Neuronal stem cell (in vitro differentiated cells): Measurements from ENCODE around the gene RIPOR3.
A peak's percentile ranks its signal among the peaks of the same experiment; 100 is the strongest.
"Not testable (repeated sequence)": the region's sequence is repeated elsewhere in the genome, so short reads cannot be mapped to it uniquely, and the experiment has no call there.

ENCODE experiments used
- DNase-seq: peaks from one replicate; pipeline ENCODE4 v3.0.0-alpha.2; 2013; ENCODE audit warnings: low spot score
- H2AFZ ChIP-seq: one replicate; pipeline ENCODE4 v1.6.1; 2013; ENCODE audit warnings: mild to moderate bottlenecking, low read length, inconsistent platforms
- H2AK5ac ChIP-seq: 2 replicates; pipeline ENCODE4 v1.6.1; 2013; ENCODE audit warnings: low read depth, mild to moderate bottlenecking, inconsistent platforms, low read length, moderate library complexity, mixed read lengths
- H2BK120ac ChIP-seq: 2 replicates; pipeline ENCODE4 v1.6.1; 2013; ENCODE audit warnings: low read depth, mild to moderate bottlenecking, inconsistent platforms, low read length, moderate library complexity, mixed read lengths
- H2BK12ac ChIP-seq: one replicate; pipeline ENCODE4 v1.6.1; 2013; ENCODE audit warnings: low read length, inconsistent platforms
- H2BK15ac ChIP-seq: 2 replicates; pipeline ENCODE4 v1.6.1; 2013; ENCODE audit warnings: mild to moderate bottlenecking, low read length, inconsistent platforms, mixed read lengths
- H2BK5ac ChIP-seq: one replicate; pipeline ENCODE4 v1.6.1; 2013; ENCODE audit warnings: inconsistent platforms, mild to moderate bottlenecking, low read length, moderate library complexity
- H3K14ac ChIP-seq: one replicate; pipeline ENCODE4 v1.6.1; 2013; ENCODE audit warnings: low read length, inconsistent platforms
- H3K18ac ChIP-seq: 2 replicates; pipeline ENCODE4 v1.6.1; 2013; ENCODE audit warnings: low read length, inconsistent platforms
- H3K23ac ChIP-seq: 2 replicates; pipeline ENCODE4 v1.6.1; 2013; ENCODE audit warnings: low read depth, mild to moderate bottlenecking, mixed read lengths, low read length, inconsistent platforms; ENCODE audit not compliant: poor library complexity
- H3K27ac ChIP-seq: replicated peaks from 3 replicates; pipeline ENCODE4 v1.5.1; 2013; ENCODE audit warnings: low read length, inconsistent platforms
- H3K27me3 ChIP-seq, 3 experiments: 2 replicates each; pipeline ENCODE4 v1.6.1; 2013; ENCODE audit warnings: low read length in 3 of 3, mild to moderate bottlenecking in 2 of 3, inconsistent platforms in 1 of 3, low read depth in 1 of 3, mixed read lengths in 1 of 3, moderate library complexity in 1 of 3; ENCODE audit not compliant: control insufficient read depth in 3 of 3, insufficient read depth in 3 of 3
- H3K36me3 ChIP-seq, 2 donors: replicated peaks in 1 of 2; 2 replicates each; pipeline ENCODE4 v1.6.1; 2013; ENCODE audit warnings: low read length in 2 of 2; ENCODE audit not compliant: control insufficient read depth in 2 of 2, insufficient read depth in 2 of 2
- H3K4ac ChIP-seq: 2 replicates; pipeline ENCODE4 v1.6.1; 2013; ENCODE audit warnings: inconsistent platforms, mild to moderate bottlenecking, low read length, moderate library complexity
- H3K4me1 ChIP-seq, 2 donors: 1 replicate in 1 of 2; 2 replicates in 1 of 2; pipeline ENCODE4 v1.6.1; 2013; ENCODE audit warnings: low read length in 2 of 2, low read depth in 1 of 2; ENCODE audit not compliant: control insufficient read depth in 2 of 2, insufficient read depth in 1 of 2
- H3K4me2 ChIP-seq: one replicate; pipeline ENCODE4 v1.6.1; 2013; ENCODE audit warnings: mild to moderate bottlenecking, low read length, inconsistent platforms; ENCODE audit not compliant: insufficient read depth, poor library complexity, severe bottlenecking
- H3K4me3 ChIP-seq, 2 donors: 2 replicates each; pipeline ENCODE4 v1.5.1; 2013; ENCODE audit warnings: low read length in 2 of 2, mild to moderate bottlenecking in 2 of 2, inconsistent platforms in 1 of 2, moderate library complexity in 1 of 2
- H3K79me1 ChIP-seq: one replicate; pipeline ENCODE4 v1.6.1; 2013; ENCODE audit warnings: low read depth, mild to moderate bottlenecking, inconsistent platforms, low read length, moderate library complexity
- H3K9ac ChIP-seq: one replicate; pipeline ENCODE4 v1.6.1; 2013; ENCODE audit warnings: mild to moderate bottlenecking, low read depth, low read length, inconsistent platforms; ENCODE audit not compliant: poor library complexity
- H3K9me3 ChIP-seq, 2 donors: replicated peaks in 1 of 2; 2 replicates each; pipeline versions ENCODE3 to v1.6.1; 2013; ENCODE audit warnings: low read length in 2 of 2, mild to moderate bottlenecking in 2 of 2, inconsistent platforms in 1 of 2, low read depth in 1 of 2, mixed read lengths in 1 of 2, moderate library complexity in 1 of 2; ENCODE audit not compliant: control insufficient read depth in 2 of 2, insufficient read depth in 1 of 2
- H4K8ac ChIP-seq: one replicate; pipeline ENCODE4 v1.6.1; 2013; ENCODE audit warnings: low read depth, mild to moderate bottlenecking, inconsistent platforms, low read length, moderate library complexity
- H4K91ac ChIP-seq: one replicate; pipeline ENCODE4 v1.6.1; 2013; ENCODE audit warnings: low read length, low read depth, mild to moderate bottlenecking, inconsistent platforms; ENCODE audit not compliant: poor library complexity
- WGBS, 2 donors: extraction: QIAGEN DNeasy Blood & Tissue Kit; methylation state at CpG; one replicate each; pipeline ENCODE4 v1.1.7; 2013; ENCODE audit warnings: missing lambda C conversion rate in 2 of 2, mixed read lengths in 1 of 2; ENCODE audit not compliant: insufficient read length in 2 of 2, insufficient replicate concordance in 1 of 2; ENCODE audit errors: extremely low coverage in 2 of 2; 5-methylcytosine and 5-hydroxymethylcytosine counted together

Gene RIPOR3

DNA sequence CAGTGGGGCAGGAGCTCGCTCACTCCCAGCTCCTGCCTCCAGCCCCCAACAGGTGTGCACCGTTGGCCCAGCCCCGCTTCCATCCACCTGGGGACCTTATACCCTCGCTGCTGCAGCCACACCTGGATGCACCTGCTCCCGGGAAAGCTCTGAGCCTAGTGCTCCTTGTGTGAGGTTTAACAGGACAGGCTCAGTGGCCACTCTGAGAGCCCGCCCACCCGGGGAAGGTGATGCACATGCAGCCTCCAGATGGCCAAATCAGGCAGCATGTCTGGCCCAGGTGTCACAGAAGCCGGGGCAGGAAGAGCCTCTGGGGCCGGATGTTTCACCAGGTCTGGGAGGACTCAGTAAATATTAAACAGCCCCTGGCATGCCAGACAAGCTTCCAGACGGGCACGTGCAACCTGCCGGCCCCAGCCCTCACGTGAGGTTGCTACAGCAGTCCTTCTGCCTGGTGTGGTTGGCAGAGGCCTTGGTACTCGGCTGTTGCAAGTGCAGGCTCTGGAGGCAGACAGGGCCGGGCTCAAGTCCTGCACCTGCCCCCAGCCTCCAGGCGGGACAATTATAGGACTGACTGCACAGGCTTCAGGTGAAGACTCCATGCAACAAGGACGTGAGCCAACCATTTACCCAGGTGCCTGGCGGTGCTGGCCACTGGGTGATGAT lies 66.9 kb downstream of the RIPOR3 start:
- peak overlapping the region; percentile 24 for H2BK15ac ChIP-seq

DNA sequence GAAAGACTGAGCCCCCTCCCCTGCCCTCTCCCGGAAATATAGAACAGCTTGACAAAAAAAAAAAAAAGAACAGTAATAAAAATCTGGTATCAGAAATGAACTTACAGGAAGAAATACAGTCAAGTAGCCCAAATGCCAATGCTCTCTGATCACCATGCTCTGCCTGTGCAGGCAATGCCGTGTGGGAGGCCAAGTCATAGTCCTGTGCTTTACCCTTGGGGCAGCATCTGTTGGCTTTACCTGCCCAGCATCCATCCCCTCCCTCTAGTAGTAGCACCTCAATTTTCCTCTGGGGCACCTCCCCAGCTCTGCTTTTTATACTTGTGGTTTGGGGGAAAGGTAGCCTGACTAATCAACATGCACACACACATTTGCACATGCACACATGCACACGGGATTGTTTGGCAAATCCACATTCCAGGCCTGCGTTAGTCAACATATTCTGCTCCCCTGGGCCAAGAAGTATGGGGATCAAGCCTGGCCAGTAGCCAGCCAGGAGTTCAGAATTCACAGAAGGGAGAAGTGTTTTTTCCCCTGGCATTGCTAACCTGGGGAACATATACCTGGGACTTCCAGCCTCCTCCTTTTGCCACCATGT lies 70.2 kb downstream of the RIPOR3 start:
- Histone ChIP-seq H3K9me3 (peaks cover 5 to 10% of the 10 kb centered on the region in 2 donors), H3K79me1 (no peaks in the 10 kb centered on the region), H2BK120ac (no peak overlapping the region), H3K4me1 (peaks cover 0 to 2% of the 10 kb centered on the region in 2 donors), H4K91ac (no peak overlapping the region), H3K36me3 (no peaks in the 10 kb centered on the region), H3K4me3 (no peak overlapping the region), H2BK5ac (no peak overlapping the region), H3K18ac (no peak overlapping the region), H2BK15ac (no peak overlapping the region), H2AFZ (no peak overlapping the region), H3K27me3 (peaks cover 0 to 7% (median 0%) of the 10 kb centered on the region in 3 experiments), H3K9ac (no peak overlapping the region), H3K4me2 (no peak overlapping the region), H2BK12ac (no peak overlapping the region), H3K27ac (no peak overlapping the region), H3K4ac (no peak overlapping the region), H3K14ac (no peak overlapping the region), H3K23ac (no peak overlapping the region), H4K8ac (no peak overlapping the region), H2AK5ac (no peak overlapping the region)
- DNase-seq, result no peak
- no CpG with 5 or more reads among the region's 4 CpGs for WGBS, 2 donors

More for the DNA sequence above, 66.9 kb downstream of the RIPOR3 start:
- Histone ChIP-seq H3K79me1 (peaks cover 1% of the 10 kb centered on the region), H2BK12ac (peak overlapping the region; percentile 18), H2AK5ac (peak overlapping the region; percentile 88), H3K36me3 (no peaks in the 10 kb centered on the region), H3K27me3 (peaks cover 0 to 7% (median 0%) of the 10 kb centered on the region in 3 experiments), H3K4me1 (peaks cover 8 to 9% of the 10 kb centered on the region in 2 donors), H3K9me3 (peaks cover 5 to 10% of the 10 kb centered on the region in 2 donors), H4K8ac (peak overlapping the region; percentile 23), H3K9ac (no peak overlapping the region), H4K91ac (no peak overlapping the region), H3K27ac (no peak overlapping the region), H2BK120ac (no peak overlapping the region), H3K4me3 (no peak overlapping the region), H2BK5ac (peak overlapping the region; percentile 39), H2AFZ (no peak overlapping the region), H3K4ac (no peak overlapping the region), H3K23ac (no peak overlapping the region), H3K18ac (peak overlapping the region; percentile 48), H3K4me2 (no peak overlapping the region), H3K14ac (peak overlapping the region; percentile 89)
- no peak for DNase-seq
- no CpG with 5 or more reads among the region's 18 CpGs for WGBS, 2 donors

DNA sequence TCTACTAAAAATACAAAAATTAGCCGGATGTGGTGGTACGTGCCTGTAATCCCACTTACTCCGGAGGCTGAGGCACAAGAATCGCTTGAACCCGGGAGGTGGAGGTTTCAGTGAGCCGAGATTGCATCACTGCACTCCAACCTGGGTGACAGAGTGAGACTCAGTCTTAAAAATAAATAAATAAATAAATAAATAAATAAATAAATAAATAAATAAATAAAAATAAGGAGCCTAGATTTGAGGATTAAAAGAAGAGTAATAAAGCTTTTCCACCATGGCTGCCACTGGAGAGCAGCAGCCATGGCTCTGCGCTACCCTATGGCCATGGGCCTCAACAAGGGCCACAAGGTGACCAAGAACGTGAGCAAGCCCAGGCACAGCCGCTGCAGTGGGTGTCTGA lies 70.9 kb downstream of the RIPOR3 start:
- H4K8ac ChIP-seq, H3K4me1 ChIP-seq, H3K79me1 ChIP-seq, H3K14ac ChIP-seq, H3K36me3 ChIP-seq, H3K9ac ChIP-seq, H4K91ac ChIP-seq, DNase-seq, H2BK5ac ChIP-seq, H2AK5ac ChIP-seq, H2BK15ac ChIP-seq, H2BK120ac ChIP-seq, H2BK12ac ChIP-seq, H3K4ac ChIP-seq, H2AFZ ChIP-seq, H3K27ac ChIP-seq, H3K4me2 ChIP-seq, H3K27me3 ChIP-seq, H3K18ac ChIP-seq: not testable (repeated sequence)
- H3K4me3 ChIP-seq, result peak overlapping the region in 1 of 2 donors; percentile 35
- no CpG with 5 or more reads among the region's 9 CpGs for WGBS, 2 donors
- H3K9me3 ChIP-seq, result peaks cover 5 to 10% of the 10 kb centered on the region in 2 donors
- peak overlapping the region; percentile 27 for H3K23ac ChIP-seq

DNA sequence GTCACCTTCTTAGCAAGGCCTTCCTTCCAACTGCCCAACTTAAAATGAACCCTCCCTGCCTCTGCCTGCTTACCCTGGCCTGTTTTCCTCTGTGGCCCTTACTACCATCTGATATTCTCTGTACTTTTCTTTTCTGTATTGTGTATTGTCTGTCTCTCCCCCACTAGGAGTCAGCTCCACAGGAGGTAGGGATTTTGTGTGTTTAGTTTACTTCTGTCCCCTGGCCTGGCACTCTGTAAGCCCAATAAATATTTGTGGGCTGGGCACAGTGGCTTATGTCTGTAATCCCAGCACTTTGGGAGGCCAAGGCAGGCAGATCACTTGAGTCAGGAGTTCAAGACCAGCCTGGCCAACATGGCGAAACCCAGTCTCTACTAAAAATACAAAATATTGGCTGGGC lies 72.8 kb downstream of the RIPOR3 start:
- no peak overlapping the region for H3K18ac ChIP-seq
- H3K36me3 ChIP-seq, result peaks cover 0 to under 1% of the 10 kb centered on the region in 2 donors
- H3K27me3 ChIP-seq, result no peaks in the 10 kb centered on the region
- no peak overlapping the region for H2BK15ac ChIP-seq
- H3K4me2 ChIP-seq, result no peak overlapping the region
- peaks cover 5 to 12% of the 10 kb centered on the region in 2 donors for H3K9me3 ChIP-seq
- H2AFZ ChIP-seq, result no peak overlapping the region
- no peaks in the 10 kb centered on the region for H3K79me1 ChIP-seq
- no peak overlapping the region for H2BK120ac ChIP-seq
- no CpG with 5 or more reads among the region's 1 CpG for WGBS, 2 donors
- no peak overlapping the region for H3K4me3 ChIP-seq
- H4K91ac ChIP-seq, result no peak overlapping the region
- H3K9ac ChIP-seq, result no peak overlapping the region
- H2AK5ac ChIP-seq, result no peak overlapping the region
- no peak overlapping the region for H2BK12ac ChIP-seq
- H3K14ac ChIP-seq, result no peak overlapping the region
- H3K4me1 ChIP-seq, result peaks cover 0 to 2% of the 10 kb centered on the region in 2 donors
- no peak overlapping the region for H3K4ac ChIP-seq
- H3K23ac ChIP-seq, result no peak overlapping the region
- no peak for DNase-seq
- H4K8ac ChIP-seq, result no peak overlapping the region
- no peak overlapping the region for H3K27ac ChIP-seq
- H2BK5ac ChIP-seq, result no peak overlapping the region
